Activated CD8-positive, alpha-beta T cell treated with anti-CD3 and anti-CD28 coated beads for 36 hours (primary cell): ENCODE data around the gene CRKL. TPM values are rescaled to one million over a fixed set of nuclear protein-coding genes. Genes with fewer than 3 reads are reported as not detected.
A peak's percentile ranks its signal among the peaks of the same experiment; 100 is the strongest.

ENCODE experiments used
- ATAC-seq: fragments of 200-7000 bp; cut with Tn5 transposase; one replicate; pipeline ENCODE4 v1.10.0; 2021; ENCODE audit warnings: mild to moderate bottlenecking, moderate library complexity
- CTCF ChIA-PET: fragments of 350-600 bp; sonication (Branson Sonifier 250); formaldehyde crosslinking; loops from one replicate; lab custom pipeline; 2021; ENCODE audit warnings: antibody characterized with exemption; lab: Charles Lee
- POLR2A ChIA-PET: fragments of 350-600 bp; sonication (Branson Sonifier 250); formaldehyde crosslinking; loops from one replicate; lab custom pipeline; 2021; ENCODE audit warnings: antibody characterized with exemption; lab: Charles Lee
- DNase-seq: peaks from one replicate; pipeline ENCODE4 v3.0.0-alpha.2; 2020
- H3K27ac Mint-ChIP-seq: one replicate; pipeline ENCODE4 v1.8.0; 2021; ENCODE audit warnings: mild to moderate bottlenecking, mixed read lengths
- H3K27me3 Mint-ChIP-seq: one replicate; pipeline ENCODE4 v1.8.0; 2021; ENCODE audit warnings: mixed read lengths
- H3K36me3 Mint-ChIP-seq: one replicate; pipeline ENCODE4 v1.8.0; 2021; ENCODE audit warnings: low read depth, mixed read lengths
- H3K4me1 Mint-ChIP-seq: one replicate; pipeline ENCODE4 v1.8.0; 2021; ENCODE audit warnings: low read depth, mixed read lengths
- H3K4me3 Mint-ChIP-seq: one replicate; pipeline ENCODE4 v1.8.0; 2021; ENCODE audit warnings: mild to moderate bottlenecking, moderate library complexity, mixed read lengths
- H3K9me3 Mint-ChIP-seq: one replicate; pipeline ENCODE4 v1.8.0; 2021; ENCODE audit warnings: mixed read lengths
- CTCF ChIP-seq: fragments of 200-600 bp; IDR thresholded peaks from one replicate; pipeline ENCODE4 v1.8.0; 2022; ENCODE audit warnings: antibody characterized with exemption, mild to moderate bottlenecking
- intact Hi-C: fragments of 100-400 bp; cut with micrococcal nuclease; formaldehyde crosslinking; loops from one replicate; pipeline ENCODE4 v1.10.0; 2022
- total RNA-seq, 2 experiments: library from RNA; stranded (reverse); gene quantifications; one replicate each; pipeline ENCODE4 v1.2.3, GENCODE V29; 2021

The CRKL gene
- total RNA-seq = 100 to 1,000 TPM in 1 of 2 experiments, 10 to 100 TPM in 1; 99.1 to 102 TPM

- intact Hi-C loops = no loop called here
- ATAC-seq (peak; percentile 97), DNase-seq (peak; percentile 96)
- no peaks in the 10 kb centered on the region for H3K27me3 Mint-ChIP-seq
- CTCF ChIA-PET = interaction anchor here (0.9 to 1.8 kb wide), 10 partner anchors 9 to 104 kb away, joined by 3 to 6 read pairs (median 4); no protein-coding TSS in a partner anchor
- H3K27ac Mint-ChIP-seq = peak within 1 kb of the TSS; percentile 94
- peak within 1 kb of the TSS; percentile 99 for H3K4me3 Mint-ChIP-seq
- peaks cover 38% of the 10 kb centered on the region for H3K36me3 Mint-ChIP-seq
- H3K4me1 Mint-ChIP-seq = peaks cover 16% of the 10 kb centered on the region
- no peaks in the 10 kb centered on the region for H3K9me3 Mint-ChIP-seq
- POLR2A ChIA-PET = interaction anchor here (1.3 kb wide), 1 partner anchor 60 kb away, joined by 4 read pairs; no protein-coding TSS in a partner anchor
- TF ChIP-seq CTCF = peak; percentile 81
These were observed at the start of gene CRKL for GRCh38 chr22:20916916-20917810. CRKL (plus strand) TSS chr22:20917407; CDS start chr22:20917935, 528 bp downstream.

GRCh38 chr22:20868025-20868962 is 48.9 kb upstream of the CRKL start:
- DNase-seq (no peak), ATAC-seq (no peak)
- no peaks in the 10 kb centered on the region for H3K9me3 Mint-ChIP-seq
- H3K27ac Mint-ChIP-seq = no peak overlapping the region
- H3K27me3 Mint-ChIP-seq = no peaks in the 10 kb centered on the region
- intact Hi-C loops = no loop called here
- no peak overlapping the region for H3K4me3 Mint-ChIP-seq
- ChIA-PET POLR2A (no interaction called here), CTCF (interaction anchor here (1.4 kb wide), 1 partner anchor 17 kb away, joined by 3 read pairs; no protein-coding TSS in a partner anchor)
- no peak for TF ChIP-seq CTCF
- H3K36me3 Mint-ChIP-seq = peaks cover 3% of the 10 kb centered on the region
- H3K4me1 Mint-ChIP-seq = peaks cover 8% of the 10 kb centered on the region

- Mint-ChIP-seq H3K4me3 (no peak overlapping the region), H3K27me3 (no peaks in the 10 kb centered on the region), H3K27ac (no peak overlapping the region), H3K4me1 (peaks cover 8% of the 10 kb centered on the region), H3K36me3 (peaks cover 4% of the 10 kb centered on the region), H3K9me3 (no peaks in the 10 kb centered on the region)
- no peak for TF ChIP-seq CTCF
- no peak for DNase-seq
- CTCF ChIA-PET = no interaction called here
- intact Hi-C loops = no loop called here
- POLR2A ChIA-PET = no interaction called here
- no peak for ATAC-seq
These were observed 48.0 kb upstream of the CRKL start for GRCh38 chr22:20869234-20869633.

- no peak for DNase-seq
- Mint-ChIP-seq H3K27me3 (no peaks in the 10 kb centered on the region), H3K9me3 (no peaks in the 10 kb centered on the region), H3K27ac (no peak overlapping the region), H3K4me3 (no peak overlapping the region), H3K4me1 (no peaks in the 10 kb centered on the region), H3K36me3 (peaks cover 5% of the 10 kb centered on the region)
- intact Hi-C loops = no loop called here
- POLR2A ChIA-PET = no interaction called here
- TF ChIP-seq CTCF = no peak
- CTCF ChIA-PET = no interaction called here
- ATAC-seq = no peak
These were observed 44.0 kb upstream of the CRKL start for GRCh38 chr22:20873214-20873613.
